ENCODE results near the gene TSLP. TPM values are rescaled to one million over a fixed set of nuclear protein-coding genes. Genes with fewer than 3 reads are reported as not detected.

The TSLP gene
- total and polyA plus RNA-seq, 2 of the 8 experiments (the other 6 are each of a cell fraction or from before 2014, with no cell fraction given) = 0.39 to 1.9 TPM

GRCh38 chr5:111122398-111122797, 50.9 kb downstream of the TSLP start (continued):
- TF ChIP-seq CHD7 (IDR thresholded peaks at IDR 0.05; ENCODE audit: insufficient replicate concordance, low read length) = no peak
- TF ChIP-seq YY1 (IDR thresholded peaks at IDR 0.05; ENCODE audit: low read depth, low read length) = no peak
- no peak for TF ChIP-seq TAF1 (IDR thresholded peaks at IDR 0.05; ENCODE audit: low read depth, low read length)
- no peak for TF ChIP-seq ATF2 (IDR thresholded peaks at IDR 0.05; ENCODE audit: low read length)
- no peak for TF ChIP-seq RFX5 (IDR thresholded peaks at IDR 0.05; ENCODE audit: borderline replicate concordance, low read depth, low read length)
- TF ChIP-seq BACH1 (IDR thresholded peaks at IDR 0.05; ENCODE audit: low read length) = no peak
- TF ChIP-seq NANOG (IDR thresholded peaks at IDR 0.05; ENCODE audit: insufficient read depth, low read depth, low read length, poor library complexity, severe bottlenecking) = no peak
- no peak for TF ChIP-seq POLR2A (IDR thresholded peaks at IDR 0.05; ENCODE audit: control extremely low read depth in 1 of 2, low read depth in 2 of 2, low read length in 2 of 2)
- no peak for TF ChIP-seq GTF2F1 (IDR thresholded peaks at IDR 0.05; ENCODE audit: borderline replicate concordance, low read depth, low read length)
- no peak for TF ChIP-seq BCL11A (IDR thresholded peaks at IDR 0.05; ENCODE audit: low read depth in 2 of 2, low read length in 2 of 2)
